Fibroblast of mammary gland (primary cell): ENCODE data around the gene OR12D3.
"Not testable (repeated sequence)": the region's sequence is repeated elsewhere in the genome, so short reads cannot be mapped to it uniquely, and the experiment has no call there.

Experiments used
- DNase-seq: peaks from one replicate; pipeline ENCODE4 v3.0.0-alpha.2; 2010; ENCODE audit warnings: low read depth
- H3K4me3 ChIP-seq: 2 replicates; pipeline ENCODE4 v1.5.1; 2011; ENCODE audit warnings: low read depth, mild to moderate bottlenecking, low read length, moderate library complexity; ENCODE audit not compliant: control insufficient read depth
- TF ChIP-seq, protein P1 (sequence below): conservative IDR thresholded peaks from 2 replicates; pipeline ENCODE4 v1.5.1; 2011; ENCODE audit warnings: low read depth, low read length, inconsistent platforms; ENCODE audit not compliant: control insufficient read depth, insufficient read depth

OR12D3 gene

DNA sequence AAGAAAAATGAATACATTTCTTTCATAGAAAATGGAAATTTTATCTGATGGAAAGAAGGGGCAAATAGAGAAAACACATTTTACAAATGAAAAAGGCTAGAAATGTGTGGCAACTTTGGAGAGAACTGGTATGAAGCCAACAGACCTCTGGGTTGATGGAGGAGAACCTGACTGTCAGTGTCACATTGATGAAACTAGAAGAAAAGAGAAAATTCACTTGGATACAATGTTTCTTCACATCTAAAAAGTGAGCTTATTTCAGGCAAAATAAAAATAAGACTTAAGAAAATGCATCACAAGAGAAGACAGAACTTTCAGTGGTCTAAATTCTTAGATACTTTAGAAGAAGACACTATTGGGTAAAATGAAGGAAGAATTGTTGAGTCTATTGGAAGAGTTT is 20.2 kb upstream of the OR12D3 start, which contains the start of gene OR12D2:
Gene OR12D2 (plus strand): TSS at position 301 of the 400 bp plus-strand sequence. CDS start 1,069 bp downstream, outside the sequence.
- H3K4me3 ChIP-seq = no peak within 1 kb of the TSS
- TF ChIP-seq, protein P1, sequence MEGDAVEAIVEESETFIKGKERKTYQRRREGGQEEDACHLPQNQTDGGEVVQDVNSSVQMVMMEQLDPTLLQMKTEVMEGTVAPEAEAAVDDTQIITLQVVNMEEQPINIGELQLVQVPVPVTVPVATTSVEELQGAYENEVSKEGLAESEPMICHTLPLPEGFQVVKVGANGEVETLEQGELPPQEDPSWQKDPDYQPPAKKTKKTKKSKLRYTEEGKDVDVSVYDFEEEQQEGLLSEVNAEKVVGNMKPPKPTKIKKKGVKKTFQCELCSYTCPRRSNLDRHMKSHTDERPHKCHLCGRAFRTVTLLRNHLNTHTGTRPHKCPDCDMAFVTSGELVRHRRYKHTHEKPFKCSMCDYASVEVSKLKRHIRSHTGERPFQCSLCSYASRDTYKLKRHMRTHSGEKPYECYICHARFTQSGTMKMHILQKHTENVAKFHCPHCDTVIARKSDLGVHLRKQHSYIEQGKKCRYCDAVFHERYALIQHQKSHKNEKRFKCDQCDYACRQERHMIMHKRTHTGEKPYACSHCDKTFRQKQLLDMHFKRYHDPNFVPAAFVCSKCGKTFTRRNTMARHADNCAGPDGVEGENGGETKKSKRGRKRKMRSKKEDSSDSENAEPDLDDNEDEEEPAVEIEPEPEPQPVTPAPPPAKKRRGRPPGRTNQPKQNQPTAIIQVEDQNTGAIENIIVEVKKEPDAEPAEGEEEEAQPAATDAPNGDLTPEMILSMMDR = no peak
- no peak for DNase-seq

DNA sequence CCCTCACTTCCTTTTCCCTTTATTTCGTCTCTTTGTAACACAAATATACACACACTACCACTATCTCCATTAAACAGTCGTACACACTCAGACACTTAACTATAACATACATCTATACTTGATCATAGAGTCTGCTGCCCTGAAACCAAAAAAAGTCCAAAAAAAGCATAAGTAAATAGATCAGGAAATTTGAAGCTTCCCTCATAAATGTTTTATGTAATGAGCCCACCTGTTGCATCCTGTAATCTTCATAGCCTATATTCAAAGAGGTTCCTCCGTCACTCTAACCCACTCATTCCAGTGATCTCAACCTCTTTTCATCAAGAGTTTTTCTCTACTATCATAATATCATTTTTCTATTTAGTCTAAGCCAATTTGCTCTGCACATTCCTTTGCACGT is 13.4 kb upstream of the OR12D3 start:
- no peak for DNase-seq
- TF ChIP-seq, protein P1 = no peak
- H3K4me3 ChIP-seq = no peak overlapping the region

DNA sequence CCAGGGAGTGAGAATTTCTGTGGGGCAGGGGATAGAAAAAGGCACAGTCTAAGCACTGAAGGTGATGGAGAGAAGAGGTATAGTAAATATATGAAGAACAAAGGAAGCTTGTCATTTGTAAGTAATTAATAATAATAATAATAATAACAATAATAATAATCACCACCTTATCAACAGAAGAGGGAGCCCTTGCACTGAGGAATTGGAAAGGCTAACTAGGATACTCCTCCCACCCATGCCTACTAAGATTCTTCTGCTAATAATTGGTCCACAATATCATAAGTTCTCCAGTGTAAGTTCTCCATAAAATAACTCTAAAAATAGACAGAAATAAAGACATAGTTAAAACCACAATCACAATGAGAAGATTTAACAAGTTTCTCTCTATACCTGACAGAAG is 912 bp upstream of the OR12D3 start:
- TF ChIP-seq, protein P1 = no peak
- DNase-seq = peak; percentile 1
- no peak overlapping the region for H3K4me3 ChIP-seq

DNA sequence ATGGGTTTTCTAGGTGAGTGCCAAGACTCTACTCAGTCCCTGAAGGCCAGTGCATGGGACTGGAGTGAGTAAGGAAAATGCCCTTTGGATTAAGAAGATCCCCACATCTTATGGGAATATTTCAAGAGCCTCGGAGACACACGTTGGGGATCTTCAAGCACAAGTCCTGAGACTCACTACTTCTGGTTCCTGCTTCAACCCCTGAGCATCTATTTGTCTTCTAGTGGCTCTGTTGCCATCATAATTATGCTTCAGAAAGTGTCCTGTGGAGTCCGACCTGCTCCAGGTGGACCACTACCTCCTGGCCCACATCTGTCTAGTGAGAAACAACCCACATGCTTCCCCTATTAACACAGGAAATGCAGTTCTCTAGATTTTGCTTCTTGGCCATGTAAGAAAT is 6.3 kb downstream of the OR12D3 start, which contains the start of gene OR5V1:
Gene OR5V1 (minus strand): TSS at position 101 of the 400 bp plus-strand sequence. CDS start 12,670 bp downstream, outside the sequence.
- H3K4me3 ChIP-seq = no peak within 1 kb of the TSS
- TF ChIP-seq, protein P1 = no peak
- DNase-seq = no peak

DNA sequence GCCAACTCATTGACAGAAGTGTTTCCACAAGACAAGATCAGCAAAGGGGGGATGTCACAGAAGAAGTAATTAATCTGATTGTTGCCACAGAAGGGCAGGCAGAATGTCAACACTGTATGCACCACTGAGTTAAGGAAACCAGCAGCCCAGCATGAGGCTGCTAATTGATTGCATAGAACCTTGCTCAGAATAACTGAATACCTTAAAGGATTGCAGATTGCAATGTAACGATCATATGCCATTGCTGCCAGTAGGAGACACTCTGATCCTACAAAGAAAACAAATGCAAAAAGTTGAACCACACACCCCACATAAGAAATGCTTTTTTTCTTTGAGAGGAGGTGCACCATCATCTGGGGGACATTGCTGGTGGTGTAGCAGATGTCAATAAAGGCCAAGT is 19.5 kb downstream of the OR12D3 start:
- DNase-seq = no peak
- H3K4me3 ChIP-seq = no peak overlapping the region
- TF ChIP-seq, protein P1 = no peak

DNA sequence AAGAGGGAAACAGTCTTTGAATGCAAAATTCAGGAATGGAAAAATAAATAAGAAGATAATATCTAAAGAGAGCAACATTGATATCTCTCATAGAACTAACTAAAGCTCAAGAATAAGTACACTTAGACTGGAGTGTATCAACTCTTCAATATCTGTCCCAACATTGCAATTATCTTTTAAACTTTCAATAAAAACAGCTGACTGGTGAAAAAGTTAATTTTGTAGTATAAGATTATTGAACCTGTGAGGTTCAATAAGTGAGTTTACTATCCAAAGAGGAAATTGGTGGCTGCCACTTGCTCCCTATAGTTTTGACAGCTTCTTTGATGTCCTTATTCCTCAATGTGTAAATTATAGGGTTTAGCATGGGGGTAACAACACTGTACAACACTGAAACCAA is 20.1 kb downstream of the OR12D3 start:
- TF ChIP-seq, protein P1 = no peak
- DNase-seq = no peak
- H3K4me3 ChIP-seq = no peak overlapping the region

DNA sequence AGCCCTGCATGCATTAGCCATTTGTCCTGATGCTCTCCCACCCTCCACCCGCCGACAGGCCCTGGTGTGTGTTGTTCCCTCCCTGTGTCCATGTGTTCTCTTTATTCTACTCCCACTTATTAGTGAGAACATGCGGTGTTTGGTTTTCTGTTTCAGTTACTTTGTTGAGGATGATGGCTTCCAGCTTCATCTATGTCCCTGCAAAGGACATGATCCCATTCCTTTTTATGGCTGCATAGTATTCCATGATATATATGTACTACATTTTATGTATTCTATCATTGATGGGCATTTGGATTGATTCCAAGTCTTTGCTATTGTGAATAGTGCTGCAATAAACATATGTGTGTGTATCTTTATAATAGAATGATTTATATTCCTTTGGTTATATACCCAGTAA is 25.7 kb downstream of the OR12D3 start:
- not testable (repeated sequence) for DNase-seq, H3K4me3 ChIP-seq
